Keratinocyte (primary cell): ENCODE measurements around the gene STK11.

Source experiments
- EZH2 ChIP-seq: IDR thresholded peaks from one replicate; pipeline ENCODE4 v1.6.1; 2012; ENCODE audit warnings: inconsistent platforms, mild to moderate bottlenecking, low read length, moderate library complexity
- TF ChIP-seq, protein P1 (sequence below), 3 experiments: IDR thresholded peaks in 1 of 3; conservative IDR thresholded peaks in 1 of 3; optimal IDR thresholded peaks in 1 of 3; 2 replicates in 2 of 3; 3 replicates in 1 of 3; pipeline versions ENCODE3 to v1.5.1; 2011; ENCODE audit warnings: low read length in 3 of 3, mild to moderate bottlenecking in 3 of 3, moderate library complexity in 2 of 3, control low read depth in 1 of 3, inconsistent platforms in 1 of 3; ENCODE audit not compliant: insufficient read depth in 2 of 3; ENCODE audit errors: extremely low read depth in 1 of 3

DNA sequence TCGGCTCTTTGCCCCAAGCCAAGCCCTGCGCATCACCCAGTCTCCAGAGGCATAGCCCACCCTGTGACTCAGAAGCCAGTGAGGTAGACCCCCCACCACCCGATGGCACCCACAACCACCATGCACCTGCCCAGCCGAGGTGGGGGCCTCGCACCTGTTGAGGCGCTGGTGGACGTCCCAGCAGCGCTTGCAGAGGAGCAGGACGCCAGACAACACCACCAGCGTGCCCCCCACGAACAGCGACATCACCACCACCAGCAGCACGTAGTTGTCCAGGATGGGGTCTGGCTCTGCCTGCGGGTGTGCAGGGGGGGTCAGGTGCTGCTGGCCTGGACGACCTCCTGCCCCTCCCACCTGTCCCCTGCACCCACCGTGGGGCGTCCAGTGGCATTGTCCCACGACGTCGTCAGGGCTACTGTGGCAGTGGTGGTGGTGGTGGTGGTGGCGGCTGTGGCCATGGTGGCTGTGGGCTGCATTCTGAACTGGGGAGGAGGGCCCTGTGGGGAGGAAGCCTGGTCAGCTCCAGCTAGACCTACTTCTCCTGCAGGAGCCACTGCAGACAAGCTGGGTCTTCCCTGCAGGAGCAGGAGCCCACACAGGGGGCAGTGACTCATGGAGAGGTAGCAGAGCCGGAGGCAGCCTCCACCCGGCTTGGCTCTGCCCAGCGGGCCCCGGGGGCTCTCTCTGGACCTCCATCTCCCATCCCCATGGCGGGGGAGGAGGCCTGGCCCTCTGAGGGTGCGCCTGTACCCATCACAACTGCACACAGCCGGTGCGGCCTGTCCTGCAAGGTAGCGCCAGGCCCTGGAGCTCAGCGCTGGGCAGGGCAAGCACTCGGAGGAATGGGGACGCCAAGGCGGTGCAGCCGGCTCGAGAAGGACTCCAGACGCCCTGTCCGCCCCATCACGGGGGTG is 30.3 kb downstream of the STK11 start:
- TF ChIP-seq, protein P1, sequence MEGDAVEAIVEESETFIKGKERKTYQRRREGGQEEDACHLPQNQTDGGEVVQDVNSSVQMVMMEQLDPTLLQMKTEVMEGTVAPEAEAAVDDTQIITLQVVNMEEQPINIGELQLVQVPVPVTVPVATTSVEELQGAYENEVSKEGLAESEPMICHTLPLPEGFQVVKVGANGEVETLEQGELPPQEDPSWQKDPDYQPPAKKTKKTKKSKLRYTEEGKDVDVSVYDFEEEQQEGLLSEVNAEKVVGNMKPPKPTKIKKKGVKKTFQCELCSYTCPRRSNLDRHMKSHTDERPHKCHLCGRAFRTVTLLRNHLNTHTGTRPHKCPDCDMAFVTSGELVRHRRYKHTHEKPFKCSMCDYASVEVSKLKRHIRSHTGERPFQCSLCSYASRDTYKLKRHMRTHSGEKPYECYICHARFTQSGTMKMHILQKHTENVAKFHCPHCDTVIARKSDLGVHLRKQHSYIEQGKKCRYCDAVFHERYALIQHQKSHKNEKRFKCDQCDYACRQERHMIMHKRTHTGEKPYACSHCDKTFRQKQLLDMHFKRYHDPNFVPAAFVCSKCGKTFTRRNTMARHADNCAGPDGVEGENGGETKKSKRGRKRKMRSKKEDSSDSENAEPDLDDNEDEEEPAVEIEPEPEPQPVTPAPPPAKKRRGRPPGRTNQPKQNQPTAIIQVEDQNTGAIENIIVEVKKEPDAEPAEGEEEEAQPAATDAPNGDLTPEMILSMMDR (optimal IDR thresholded peaks at IDR 0.05 in 1 of 3, IDR thresholded peaks at IDR 0.05 in 1 of 3, conservative IDR thresholded peaks at IDR 0.05 in 1 of 3; ENCODE audit: extremely low read depth in 1 of 3, insufficient read depth in 2 of 3, low read length in 3 of 3) = no peak
- no peak for TF ChIP-seq EZH2
